Fibroblast of skin of back (primary cell): Measurements from ENCODE around the gene AIP.
"Not testable (repeated sequence)": the region's sequence is repeated elsewhere in the genome, so short reads cannot be mapped to it uniquely, and the experiment has no call there.

Experiments
- DNase-seq: peaks from one replicate; pipeline ENCODE4 v3.0.0-alpha.2; 2013

The AIP gene

DNA sequence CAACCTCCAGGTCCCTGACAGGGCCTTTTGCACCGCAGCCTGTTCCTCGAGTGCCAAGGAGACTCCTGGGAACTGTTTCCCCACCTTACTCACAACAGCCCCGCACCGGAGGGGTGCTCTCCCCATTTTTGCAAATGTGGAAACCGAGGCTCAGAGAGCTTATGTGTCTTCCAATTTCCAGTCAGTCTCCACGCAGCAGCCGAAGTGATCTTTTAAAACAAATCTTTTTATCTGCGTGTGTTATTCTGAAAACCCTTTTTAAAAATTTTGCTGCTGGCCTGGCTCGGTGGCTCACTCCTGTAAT lies 13.4 kb upstream of the AIP start:
- no peak for DNase-seq

- DNase-seq: no peak
Observed at GRCh38 chr11:67470337-67471002, 12.4 kb upstream of the AIP start.

DNA sequence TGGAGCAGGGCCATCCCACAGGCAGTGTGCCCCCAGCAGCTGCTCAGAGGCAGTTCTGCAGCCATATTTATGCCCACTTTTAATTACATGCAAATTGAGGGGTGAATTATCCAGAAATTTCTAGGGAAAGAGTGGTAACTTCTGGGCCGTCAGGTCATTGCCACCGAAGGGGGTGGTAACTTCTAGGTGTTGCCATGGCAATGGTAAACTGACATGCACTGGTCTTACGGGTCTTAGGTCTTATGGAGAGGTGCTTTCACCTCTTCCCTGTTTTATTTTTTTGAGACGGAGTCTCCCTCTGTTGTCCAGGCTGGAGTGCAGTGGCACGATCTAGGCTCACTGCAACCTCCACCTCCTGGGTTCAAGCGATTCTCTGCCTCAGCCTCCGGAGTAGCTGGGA lies 9.9 kb upstream of the AIP start:
- no peak for DNase-seq

DNA sequence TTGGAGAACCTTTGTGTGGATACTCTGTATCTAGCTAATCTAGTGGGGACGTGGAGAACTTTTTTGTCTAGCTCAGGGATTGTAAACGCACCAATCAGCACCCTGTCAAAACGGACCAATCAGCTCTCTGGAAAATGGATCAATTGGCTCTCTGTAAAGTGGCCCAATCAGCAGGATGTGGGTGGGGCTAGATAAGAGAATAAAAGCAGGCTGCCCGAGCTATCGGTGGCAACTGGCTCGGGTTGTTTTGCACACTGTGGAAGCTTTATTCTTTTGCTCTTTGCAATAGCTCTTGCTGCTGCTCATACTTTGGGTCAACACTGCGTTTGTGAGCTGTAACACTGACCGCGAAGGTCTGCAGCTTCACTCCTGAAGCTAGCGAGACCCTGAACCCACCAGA lies 6.1 kb upstream of the AIP start:
- DNase-seq: not testable (repeated sequence)

DNA sequence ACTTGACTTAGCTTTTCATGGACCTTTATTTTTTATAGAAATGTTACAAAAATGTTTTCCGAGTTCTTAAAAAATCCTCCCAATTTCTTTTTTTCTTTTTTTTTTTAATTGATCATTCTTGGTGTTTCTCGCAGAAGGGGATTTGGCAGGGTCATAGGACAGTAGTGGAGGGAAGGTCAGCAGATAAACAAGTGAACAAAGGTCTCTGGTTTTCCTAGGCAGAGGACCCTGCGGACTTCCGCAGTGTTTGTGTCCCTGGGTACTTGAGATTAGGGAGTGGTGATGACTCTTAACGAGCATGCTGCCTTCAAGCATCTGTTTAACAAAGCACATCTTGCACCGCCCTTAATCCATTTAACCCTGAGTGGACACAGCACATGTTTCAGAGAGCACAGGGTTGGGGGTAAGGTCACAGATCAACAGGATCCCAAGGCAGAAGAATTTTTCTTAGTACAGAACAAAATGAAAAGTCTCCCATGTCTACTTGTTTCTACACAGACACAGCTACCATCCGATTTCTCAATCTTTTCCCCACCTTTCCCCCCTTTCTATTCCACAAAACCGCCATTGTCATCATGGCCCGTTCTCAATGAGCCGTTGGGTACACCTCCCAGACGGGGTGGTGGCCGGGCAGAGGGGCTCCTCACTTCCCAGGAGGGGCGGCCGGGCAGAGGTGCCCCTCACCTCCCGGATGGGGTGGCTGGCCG lies 5.3 kb upstream of the AIP start:
- not testable (repeated sequence) for DNase-seq

DNA sequence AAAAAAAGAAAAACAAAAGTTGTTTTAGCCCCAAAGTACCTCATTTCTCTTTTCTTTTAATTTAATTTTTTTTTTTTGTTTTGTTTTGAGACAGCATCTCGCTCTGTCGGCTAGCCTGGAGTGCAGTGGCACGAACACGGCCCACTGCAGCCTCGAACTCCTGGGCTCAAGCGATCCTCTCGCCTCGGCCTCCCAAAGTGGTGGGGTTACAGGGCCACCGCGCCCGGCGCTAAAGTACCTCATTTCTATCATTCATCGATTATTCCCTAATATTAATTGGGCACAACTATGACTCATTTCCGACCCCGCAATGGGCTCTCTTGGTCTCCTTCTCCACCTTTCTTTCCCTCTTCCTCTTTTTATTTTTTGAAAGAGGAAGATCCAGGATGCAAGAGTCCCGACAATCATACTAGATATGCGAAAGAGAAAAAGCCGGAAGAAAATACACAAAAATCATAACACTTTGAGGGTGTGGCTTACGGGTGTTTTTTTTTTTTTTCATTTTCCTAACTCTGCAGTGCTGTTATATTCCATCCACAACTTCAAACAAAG lies 475 bp upstream of the AIP start:
- DNase-seq: no peak

- DNase-seq: no peak
Observed at GRCh38 chr11:67483831-67484665, 1.2 kb downstream of the AIP start.

DNA sequence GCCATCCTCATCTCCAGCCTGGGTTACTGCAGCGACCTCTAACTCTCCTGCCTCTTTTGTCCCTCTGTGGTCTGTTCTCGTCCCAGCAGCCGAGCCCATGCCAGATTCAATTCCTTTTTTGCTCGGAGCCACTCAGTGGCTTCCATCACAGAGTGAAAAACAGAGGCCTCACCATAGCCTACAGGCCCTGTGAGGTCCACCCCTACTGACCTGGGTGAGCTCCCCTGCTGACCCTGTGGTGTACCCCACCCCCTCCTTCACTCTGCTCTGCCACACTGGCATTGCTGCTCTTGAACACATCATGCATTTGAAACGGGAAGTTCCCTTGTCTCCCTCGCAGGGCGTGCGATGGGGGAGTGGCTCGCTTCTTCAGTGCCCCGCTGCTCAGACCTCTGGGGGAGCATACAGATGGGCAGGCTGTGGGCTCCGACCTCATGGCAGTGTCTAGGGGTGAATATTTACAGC lies 2.1 kb downstream of the AIP start:
- DNase-seq: no peak

DNA sequence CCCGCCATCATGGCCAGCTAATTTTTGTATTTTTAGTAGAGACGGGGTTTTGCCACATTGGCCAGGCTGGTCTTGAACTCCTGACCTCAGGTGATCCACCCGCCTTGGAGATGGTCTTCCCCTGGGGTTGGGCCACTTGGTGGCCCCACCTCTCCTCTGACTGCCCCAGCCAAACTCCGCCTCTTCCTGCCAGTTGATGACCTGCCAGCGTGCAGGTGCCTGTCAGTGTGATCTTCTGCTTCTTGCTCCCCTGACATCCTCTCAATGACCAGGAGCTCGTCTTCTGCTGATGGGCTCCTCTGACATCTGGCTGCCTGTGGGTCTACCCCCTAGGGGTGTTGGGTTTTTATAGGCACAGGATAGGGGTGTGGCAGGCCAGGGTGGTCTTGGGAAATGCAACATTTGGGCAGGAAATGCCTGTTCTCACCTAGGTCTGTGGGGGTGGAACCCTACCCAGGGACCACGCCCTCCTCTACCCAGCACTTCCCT lies 3.1 kb downstream of the AIP start:
- DNase-seq: not testable (repeated sequence)

- no peak for DNase-seq
Observed at GRCh38 chr11:67486481-67487195, 3.8 kb downstream of the AIP start.

- no peak for DNase-seq
Observed at GRCh38 chr11:67489203-67489884, 6.5 kb downstream of the AIP start.

DNA sequence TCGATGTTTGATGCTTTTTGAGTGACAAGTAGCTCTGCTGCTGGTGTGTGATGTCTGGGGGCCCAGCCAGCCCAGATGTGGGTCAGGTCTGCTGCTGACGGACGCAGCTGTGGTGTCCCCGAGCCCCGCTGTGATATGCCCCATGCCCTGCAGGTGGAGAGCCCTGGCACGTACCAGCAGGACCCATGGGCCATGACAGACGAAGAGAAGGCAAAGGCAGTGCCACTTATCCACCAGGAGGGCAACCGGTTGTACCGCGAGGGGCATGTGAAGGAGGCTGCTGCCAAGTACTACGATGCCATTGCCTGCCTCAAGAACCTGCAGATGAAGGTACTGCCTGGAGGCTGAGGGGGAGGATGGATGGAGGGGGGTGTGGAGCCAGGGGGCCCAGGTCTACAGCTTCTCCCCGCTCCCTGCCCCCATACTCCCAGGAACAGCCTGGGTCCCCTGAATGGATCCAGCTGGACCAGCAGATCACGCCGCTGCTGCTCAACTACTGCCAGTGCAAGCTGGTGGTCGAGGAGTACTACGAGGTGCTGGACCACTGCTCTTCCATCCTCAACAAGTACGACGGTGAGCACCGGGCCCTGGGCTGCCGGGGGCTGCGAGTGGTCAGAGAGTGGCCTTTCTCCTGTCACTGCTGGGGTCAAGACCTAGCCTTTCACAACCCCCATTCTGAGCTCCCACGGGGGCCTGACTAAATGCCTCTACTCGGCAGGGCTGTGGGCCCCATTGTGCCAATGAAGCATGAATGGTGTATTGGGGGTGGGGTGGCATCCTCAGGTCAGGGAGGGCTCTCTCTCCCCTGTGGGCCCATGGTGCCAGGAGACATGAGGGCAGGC lies 7.3 kb downstream of the AIP start:
- DNase-seq: no peak

- no peak for DNase-seq
Observed at GRCh38 chr11:67490727-67491065, 7.9 kb downstream of the AIP start.

GRCh38 chr11:67491276-67492068 lies 8.6 kb downstream of the AIP start:
- DNase-seq: no peak

DNA sequence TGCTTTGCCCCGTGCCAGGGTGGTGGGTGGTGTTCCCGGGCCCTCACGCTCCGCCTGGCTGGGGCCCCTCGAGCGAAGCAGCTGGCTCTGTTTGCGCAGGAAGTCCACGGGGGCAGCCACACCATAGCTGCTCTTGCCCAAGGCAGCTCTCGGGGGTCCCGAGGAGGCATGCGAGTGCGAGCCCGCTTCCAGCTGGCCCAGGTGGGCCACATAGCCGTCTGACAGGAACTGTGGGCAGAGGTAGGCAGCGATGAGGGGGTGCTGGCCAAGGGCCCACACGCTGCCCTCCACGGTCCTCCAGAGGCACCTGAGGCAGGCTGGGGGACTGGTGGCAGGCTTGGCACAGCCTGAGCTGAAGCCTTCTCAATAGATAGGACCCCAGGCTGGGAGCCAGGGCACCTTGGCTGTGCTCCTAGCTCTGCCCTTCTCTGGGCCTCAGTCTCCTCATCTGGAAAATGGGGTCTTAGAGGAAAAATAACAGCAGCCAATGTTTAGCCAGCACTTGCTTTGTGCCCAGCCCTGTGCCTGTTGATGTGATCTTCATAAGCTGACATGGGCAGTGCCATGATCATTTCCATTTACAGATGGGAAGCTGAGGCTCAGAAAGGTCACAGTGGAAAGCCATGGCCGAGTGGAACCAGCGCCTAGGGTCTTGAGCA lies 9.4 kb downstream of the AIP start:
- DNase-seq: no peak

GRCh38 chr11:67492801-67493547 lies 10.1 kb downstream of the AIP start:
- no peak for DNase-seq

DNA sequence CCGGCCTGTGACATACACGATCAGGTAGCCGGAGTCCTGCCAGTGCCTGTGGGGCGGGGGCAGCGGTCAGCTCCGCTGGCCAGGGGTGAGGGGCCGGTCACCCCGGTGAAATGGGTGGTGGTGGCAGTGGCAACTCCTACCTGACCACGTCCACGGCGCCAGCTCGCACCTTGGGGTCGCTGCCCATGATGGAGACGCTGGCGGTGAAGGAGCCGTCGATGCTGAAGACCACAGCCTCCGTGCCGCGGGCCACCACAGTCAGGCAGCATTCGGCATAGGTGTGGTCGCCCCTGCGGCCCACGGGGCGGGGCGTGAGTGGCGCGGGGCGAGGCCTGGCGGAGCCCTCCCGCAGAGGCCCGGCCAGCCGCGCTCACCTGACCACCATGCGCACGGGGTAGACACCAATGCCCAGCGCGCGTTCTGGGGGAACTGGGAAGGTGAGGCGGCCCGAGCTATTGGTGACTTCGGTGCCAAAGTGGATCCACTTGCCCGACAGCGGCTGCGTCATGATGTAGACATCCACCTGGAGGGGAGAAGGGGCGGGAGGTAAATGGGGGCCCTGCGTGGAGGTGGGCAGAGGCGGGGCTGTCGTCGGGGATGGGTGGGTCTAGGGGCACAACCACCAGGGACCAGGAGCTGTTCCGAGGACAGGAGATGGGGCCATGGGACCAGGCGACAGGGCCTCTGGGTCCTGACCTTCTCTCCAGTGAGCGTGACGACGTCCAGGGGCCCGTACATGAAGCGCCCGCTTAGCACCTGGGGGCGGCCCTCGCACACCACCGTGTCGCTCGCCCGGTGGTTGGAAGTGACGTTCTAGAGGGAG lies 10.9 kb downstream of the AIP start:
- no peak for DNase-seq
